ENCODE measurements around the gene SYMPK.

SYMPK gene

GRCh38 chr19:45824531-45825262 lies 38.2 kb downstream of the SYMPK start:
- no peak for DNase-seq

GRCh38 chr19:45824041-45824471 lies 38.9 kb downstream of the SYMPK start:
- DNase-seq: no peak

- DNase-seq: no peak
Observed at GRCh38 chr19:45823182-45823581, 39.8 kb downstream of the SYMPK start.

GRCh38 chr19:45822716-45823115 lies 40.2 kb downstream of the SYMPK start:
- DNase-seq: no peak

- no peak for DNase-seq
Observed at GRCh38 chr19:45821570-45821969, 41.4 kb downstream of the SYMPK start.

GRCh38 chr19:45821103-45821521 lies 41.8 kb downstream of the SYMPK start:
- no peak for DNase-seq

- DNase-seq: no peak
Observed at GRCh38 chr19:45820413-45821102, 42.4 kb downstream of the SYMPK start.

GRCh38 chr19:45819769-45820168 lies 43.2 kb downstream of the SYMPK start:
- DNase-seq: no peak

GRCh38 chr19:45817725-45818301 lies 45.1 kb downstream of the SYMPK start:
- no peak for DNase-seq

- peak; percentile 98 for DNase-seq
Observed at GRCh38 chr19:45817010-45817724, 45.8 kb downstream of the SYMPK start.

GRCh38 chr19:45816236-45817009 lies 46.5 kb downstream of the SYMPK start:
- DNase-seq: no peak

- no peak for DNase-seq
Observed at GRCh38 chr19:45815481-45816216, 47.3 kb downstream of the SYMPK start.

GRCh38 chr19:45814851-45815480 lies 48.0 kb downstream of the SYMPK start, which contains the start of gene RSPH6A:
Gene RSPH6A (minus strand): TSS chr19:45815308. CDS start chr19:45815176, 132 bp downstream.
- DNase-seq: no peak

GRCh38 chr19:45814166-45814780 lies 48.7 kb downstream of the SYMPK start:
- DNase-seq: no peak

- no peak for DNase-seq
Observed at GRCh38 chr19:45812297-45812696, 50.6 kb downstream of the SYMPK start.

GRCh38 chr19:45809643-45810159 lies 53.2 kb downstream of the SYMPK start:
- DNase-seq: no peak

- DNase-seq: no peak
Observed at GRCh38 chr19:45805719-45806118, 57.2 kb downstream of the SYMPK start.

GRCh38 chr19:45804959-45805230 lies 58.1 kb downstream of the SYMPK start:
- DNase-seq: no peak

GRCh38 chr19:45804140-45804958 lies 58.6 kb downstream of the SYMPK start:
- DNase-seq: no peak
